ENCODE measurements around the gene TMEM203. TPM values are rescaled to one million over a fixed set of nuclear protein-coding genes. Genes with fewer than 3 reads are reported as not detected.

Gene TMEM203
- total and polyA plus RNA-seq, 2 of the 13 experiments (the other 11 are each of a cell fraction or from before 2014, with no cell fraction given): 23.4 to 36.7 TPM

- TF ChIP-seq ZBTB39 (CRISPR knock-in tag; IDR thresholded peaks at IDR 0.05) (peak; percentile 89; the same call in 1 of the 2 replicates), FOXC1 (CRISPR knock-in tag; IDR thresholded peaks at IDR 0.05; ENCODE audit: borderline replicate concordance) (peak; percentile 80), MXD3 (CRISPR knock-in tag; IDR thresholded peaks at IDR 0.05) (peak; percentile 86), GATA4 (IDR thresholded peaks at IDR 0.05; ENCODE audit: borderline replicate concordance, low read depth) (no peak), SUZ12 (IDR thresholded peaks at IDR 0.05; ENCODE audit: low read depth, low read length) (no peak), ZNF10 (CRISPR knock-in tag; IDR thresholded peaks at IDR 0.05; ENCODE audit: borderline replicate concordance, low read depth) (no peak), ZNF180 (CRISPR knock-in tag; IDR thresholded peaks at IDR 0.05; ENCODE audit: borderline replicate concordance, low read depth) (no peak), ZBTB14 (CRISPR knock-in tag; IDR thresholded peaks at IDR 0.05) (peak; percentile 57), ZNF24 (IDR thresholded peaks at IDR 0.05) (no peak), SRSF4 (IDR thresholded peaks at IDR 0.05; ENCODE audit: low read depth, low read length, poor library complexity, severe bottlenecking) (no peak), ZBTB7A (CRISPR knock-in tag; IDR thresholded peaks at IDR 0.05) (peak; percentile 89), ZNF407 (CRISPR knock-in tag; IDR thresholded peaks at IDR 0.05; ENCODE audit: not compliant biosample characterization) (peak; percentile 50), KDM1A (CRISPR knock-in tag; IDR thresholded peaks at IDR 0.05) (no peak), MYC (CRISPR knock-in tag; IDR thresholded peaks at IDR 0.05; ENCODE audit: borderline replicate concordance) (peak; percentile 94), ZNF225 (CRISPR knock-in tag; IDR thresholded peaks at IDR 0.05) (peak; percentile 86), BRD4 (CRISPR knock-in tag; IDR thresholded peaks at IDR 0.05) (no peak; the same call in 1 of the 2 replicates), SMAD1 (CRISPR knock-in tag; IDR thresholded peaks at IDR 0.05; ENCODE audit: borderline replicate concordance, low read depth) (no peak), CBX2 (IDR thresholded peaks at IDR 0.05; ENCODE audit: low read depth, low read length) (no peak), CBX2 (CRISPR knock-in tag; IDR thresholded peaks at IDR 0.05; ENCODE audit: low read depth) (no peak)
These were observed 34.9 kb upstream of the TMEM203 start (continued) for GRCh38 chr9:137240318-137240840.
